Smooth muscle cell of trachea (primary cell): ENCODE results near the gene PPEF1. TPM values are rescaled to one million over a fixed set of nuclear protein-coding genes. Genes with fewer than 3 reads are reported as not detected.

Source experiments
- total RNA-seq: library from RNA; depleted of rRNA; stranded (reverse); fragments of >200 nt; gene quantifications from 2 replicates; pipeline ENCODE4 v1.2.1, GENCODE V29; 2014

The PPEF1 gene
- total RNA-seq, result not detected in 2 replicates

GRCh38 chrX:18707426-18708049 is at the start of gene PPEF1:
PPEF1 (plus strand) TSS chrX:18707645; CDS start chrX:18707781, 136 bp downstream.

GRCh38 chrX:18672008-18672407 is 35.4 kb upstream of the PPEF1 start, which contains the start of gene RS1:
RS1 (minus strand) TSS chrX:18672108; CDS start chrX:18672068, 40 bp downstream.

Other genes with a start within 250 kb of the PPEF1 start
- not detected in 2 replicates for gene RS1, start 35.5 kb upstream of the PPEF1 start, total RNA-seq